ENCODE data around the gene ALDOB.

ALDOB gene

DNA sequence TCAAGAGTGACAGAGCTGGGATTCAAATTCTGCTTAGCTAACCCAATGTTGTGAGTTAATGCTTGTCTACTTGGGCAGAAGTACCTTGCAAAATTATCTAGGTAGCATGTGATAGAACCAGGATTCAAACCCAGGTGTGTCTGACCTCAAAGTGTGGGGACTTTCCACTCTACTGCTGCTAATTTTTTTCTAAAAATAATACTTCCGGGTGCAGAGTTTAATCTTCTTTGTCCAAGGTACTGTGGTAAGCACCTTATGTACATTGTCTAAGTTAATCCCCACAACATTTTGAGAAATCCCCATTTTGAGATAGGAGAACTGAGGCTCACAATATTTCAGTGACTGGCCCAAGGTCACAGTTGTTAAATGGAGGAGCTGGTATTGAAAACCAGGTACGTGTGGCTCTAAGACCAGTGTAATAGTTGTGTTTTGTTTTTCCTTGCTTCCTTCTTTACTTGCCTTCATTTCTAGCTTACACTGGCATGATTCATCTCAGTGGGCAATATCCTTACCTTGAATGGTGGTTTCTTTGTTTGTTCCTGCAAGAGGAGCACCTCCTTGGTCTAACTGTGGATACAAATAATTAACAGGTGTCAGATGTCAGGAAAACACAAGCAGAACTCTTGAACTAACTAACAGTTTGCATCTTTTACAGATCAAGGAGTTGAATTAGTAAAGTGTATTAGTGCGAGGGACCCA, 7.5 kb downstream of the ALDOB start:
- Histone ChIP-seq H3K27ac (ENCODE audit: low read depth, low read length, severe bottlenecking) (no peak overlapping the region), H3K4me1 (ENCODE audit: control insufficient read depth, insufficient read depth, low read length, poor library complexity, severe bottlenecking) (no peaks in the 10 kb centered on the region), H3K9me3 (ENCODE audit: control insufficient read depth, low read length) (no peaks in the 10 kb centered on the region), H3K4me3 (ENCODE audit: extremely low read depth, insufficient read depth, low read length, poor library complexity, severe bottlenecking) (no peak overlapping the region), H3K36me3 (ENCODE audit: control insufficient read depth, insufficient read depth, low read length) (no peaks in the 10 kb centered on the region)
- WGBS, 2 experiments (ENCODE audit: insufficient coverage in 2 of 2): 100% methylated on average over 1 of the region's 3 CpGs; no CpG with 5 or more reads in 1 of the 2 experiments

DNA sequence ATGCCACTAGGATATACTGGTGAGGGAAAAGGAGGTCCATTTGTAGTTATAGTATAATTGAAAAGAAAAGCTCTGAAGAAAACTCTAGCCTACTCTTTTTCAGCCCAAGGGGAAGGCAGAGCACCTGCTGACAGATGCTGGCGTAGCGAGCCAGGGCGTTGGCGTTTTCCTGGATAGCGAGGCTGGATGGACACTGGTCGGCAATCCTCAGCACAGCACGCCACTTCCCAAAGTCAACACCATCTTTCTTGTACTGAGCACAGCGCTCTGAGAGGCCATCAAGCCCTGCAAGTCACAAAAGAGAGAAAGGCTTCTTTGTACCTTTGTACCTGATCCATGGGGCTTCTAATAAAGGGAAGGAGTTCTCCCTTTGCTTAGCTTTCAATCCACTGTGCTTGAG, 8.2 kb downstream of the ALDOB start:
- H3K36me3 ChIP-seq (ENCODE audit: control insufficient read depth, insufficient read depth, low read length): no peaks in the 10 kb centered on the region
- H3K27ac ChIP-seq (ENCODE audit: low read depth, low read length, severe bottlenecking): no peak overlapping the region
- 85 to 87% methylated on average over 6 to 8 of the region's 8 CpGs for WGBS, 2 experiments (ENCODE audit: insufficient coverage in 2 of 2)

DNA sequence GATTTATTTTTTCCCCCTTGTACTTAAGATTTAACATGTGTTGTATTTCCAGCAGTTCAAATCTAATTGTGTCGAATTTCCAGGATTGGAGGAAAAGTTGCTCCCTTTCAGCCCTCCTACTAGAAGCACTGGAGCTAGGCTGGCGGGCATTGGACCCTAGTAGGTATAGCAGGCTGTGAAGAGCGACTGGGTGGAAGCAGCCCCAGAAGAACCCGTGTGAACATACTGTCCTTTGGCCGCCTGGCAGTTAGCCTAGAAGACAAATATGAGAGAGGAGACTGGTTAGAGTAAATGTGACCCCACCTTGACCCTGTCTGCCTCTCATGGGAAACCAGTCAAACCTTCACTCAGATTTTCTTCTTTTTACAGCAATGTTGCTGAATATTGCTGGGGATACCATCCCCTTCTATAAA, 13.9 kb downstream of the ALDOB start:
- WGBS, 2 experiments (ENCODE audit: insufficient coverage in 2 of 2): 88 to 100% methylated on average over 3 of the region's 5 CpGs
- Histone ChIP-seq H3K4me3 (ENCODE audit: extremely low read depth, insufficient read depth, low read length, poor library complexity, severe bottlenecking) (no peak overlapping the region), H3K9me3 (ENCODE audit: control insufficient read depth, low read length) (no peaks in the 10 kb centered on the region), H3K27ac (ENCODE audit: low read depth, low read length, severe bottlenecking) (no peak overlapping the region), H3K4me1 (ENCODE audit: control insufficient read depth, insufficient read depth, low read length, poor library complexity, severe bottlenecking) (no peaks in the 10 kb centered on the region), H3K36me3 (ENCODE audit: control insufficient read depth, insufficient read depth, low read length) (no peaks in the 10 kb centered on the region)

More for the DNA sequence above, 8.2 kb downstream of the ALDOB start:
- Histone ChIP-seq H3K9me3 (ENCODE audit: control insufficient read depth, low read length) (no peaks in the 10 kb centered on the region), H3K4me3 (ENCODE audit: extremely low read depth, insufficient read depth, low read length, poor library complexity, severe bottlenecking) (no peak overlapping the region), H3K4me1 (ENCODE audit: control insufficient read depth, insufficient read depth, low read length, poor library complexity, severe bottlenecking) (no peaks in the 10 kb centered on the region)

DNA sequence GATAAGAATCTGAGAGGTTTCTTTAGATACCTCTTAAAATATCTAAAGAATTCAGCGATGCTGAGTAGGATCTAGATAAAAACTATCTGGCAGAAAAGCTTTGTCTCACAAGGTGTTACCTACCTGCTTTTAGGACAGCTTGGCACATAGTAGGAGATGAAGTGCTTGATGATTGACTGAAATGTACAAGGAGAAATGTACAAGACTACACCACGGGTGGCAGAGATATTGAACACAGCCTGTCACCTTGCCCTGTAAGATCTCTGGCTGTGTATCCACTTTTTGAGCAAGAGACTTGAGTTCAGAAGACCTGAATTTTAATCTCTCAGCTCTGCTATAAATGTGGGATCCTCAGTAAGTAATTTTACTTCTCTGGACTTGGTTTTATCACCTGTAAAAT, 15.7 kb downstream of the ALDOB start:
- Histone ChIP-seq H3K9me3 (ENCODE audit: control insufficient read depth, low read length) (no peaks in the 10 kb centered on the region), H3K36me3 (ENCODE audit: control insufficient read depth, insufficient read depth, low read length) (no peaks in the 10 kb centered on the region), H3K4me1 (ENCODE audit: control insufficient read depth, insufficient read depth, low read length, poor library complexity, severe bottlenecking) (no peaks in the 10 kb centered on the region), H3K4me3 (ENCODE audit: extremely low read depth, insufficient read depth, low read length, poor library complexity, severe bottlenecking) (no peak overlapping the region), H3K27ac (ENCODE audit: low read depth, low read length, severe bottlenecking) (no peak overlapping the region)
- WGBS, 2 experiments (ENCODE audit: insufficient coverage in 2 of 2): 89 to 100% methylated on average over 1 to 2 of the region's 2 CpGs

DNA sequence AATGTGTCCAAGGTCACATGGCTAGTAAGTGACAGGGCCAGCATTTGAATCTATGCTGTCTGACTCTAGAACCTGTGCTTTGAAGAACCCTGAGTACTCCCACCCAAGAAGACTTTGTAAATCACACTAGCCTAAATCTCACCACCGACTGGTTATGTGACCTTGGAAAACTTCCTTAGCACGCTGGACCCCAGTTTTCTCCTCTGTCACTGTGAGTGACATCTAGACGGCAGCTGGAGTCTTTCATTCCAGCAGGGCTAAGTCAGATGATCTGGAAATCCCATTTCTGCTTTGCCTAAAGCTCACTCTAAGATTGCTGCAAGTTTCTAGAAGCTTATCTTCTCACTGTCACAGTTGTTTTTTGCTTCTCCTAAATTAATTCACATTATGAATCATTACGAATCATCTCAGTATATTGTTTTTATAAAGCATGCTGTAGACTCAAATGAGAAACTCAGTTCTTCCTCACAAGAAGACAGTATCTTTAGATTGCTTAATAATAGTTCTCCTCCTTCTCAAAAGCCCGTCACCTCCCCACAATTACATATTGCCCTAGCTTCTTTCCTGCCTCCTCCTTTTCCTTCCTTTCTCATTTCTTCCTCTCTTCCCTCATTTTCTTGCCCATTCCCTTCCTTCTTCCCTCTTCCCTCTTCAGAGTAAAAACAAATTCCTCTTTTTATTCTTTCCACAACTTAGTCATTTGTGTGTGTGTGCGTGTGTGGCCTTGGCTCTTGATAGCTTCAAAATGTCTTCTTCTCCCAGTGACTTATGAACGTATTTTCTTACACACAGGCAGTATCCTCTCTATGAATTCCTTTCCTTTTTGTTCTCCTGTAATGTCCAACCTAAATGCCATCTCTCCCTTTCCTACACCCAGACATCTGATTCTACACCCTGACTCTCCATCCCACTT, 16.8 kb downstream of the ALDOB start:
- Histone ChIP-seq H3K4me3 (ENCODE audit: extremely low read depth, insufficient read depth, low read length, poor library complexity, severe bottlenecking) (no peak overlapping the region), H3K9me3 (ENCODE audit: control insufficient read depth, low read length) (peaks cover under 1% of the 10 kb centered on the region), H3K36me3 (ENCODE audit: control insufficient read depth, insufficient read depth, low read length) (no peaks in the 10 kb centered on the region), H3K4me1 (ENCODE audit: control insufficient read depth, insufficient read depth, low read length, poor library complexity, severe bottlenecking) (no peaks in the 10 kb centered on the region), H3K27ac (ENCODE audit: low read depth, low read length, severe bottlenecking) (no peak overlapping the region)
- WGBS, 2 experiments (ENCODE audit: insufficient coverage in 2 of 2): 92% methylated on average over 5 to 6 of the region's 7 CpGs

DNA sequence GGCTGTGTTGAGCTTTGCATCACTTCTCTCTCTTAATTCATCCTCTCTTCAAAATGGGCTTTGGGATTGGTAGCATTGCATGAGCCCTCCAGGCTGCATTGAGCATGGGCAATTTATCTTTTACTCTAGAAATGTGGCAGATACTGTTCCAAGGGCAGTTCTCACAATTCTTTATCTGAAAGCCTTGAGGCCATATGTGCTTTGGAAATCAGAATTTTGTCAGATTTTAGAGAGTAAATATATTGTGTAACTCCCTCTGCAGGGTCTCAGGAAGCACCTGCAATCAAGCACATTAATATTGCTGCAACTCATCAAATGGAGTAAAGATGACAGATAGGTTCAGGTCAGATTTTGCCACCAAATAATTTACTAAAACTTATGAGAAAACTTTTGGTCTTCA, 17.6 kb downstream of the ALDOB start:
- Histone ChIP-seq H3K9me3 (ENCODE audit: control insufficient read depth, low read length) (peaks cover 5% of the 10 kb centered on the region), H3K4me3 (ENCODE audit: extremely low read depth, insufficient read depth, low read length, poor library complexity, severe bottlenecking) (no peak overlapping the region), H3K36me3 (ENCODE audit: control insufficient read depth, insufficient read depth, low read length) (no peaks in the 10 kb centered on the region), H3K4me1 (ENCODE audit: control insufficient read depth, insufficient read depth, low read length, poor library complexity, severe bottlenecking) (no peaks in the 10 kb centered on the region), H3K27ac (ENCODE audit: low read depth, low read length, severe bottlenecking) (no peak overlapping the region)

DNA sequence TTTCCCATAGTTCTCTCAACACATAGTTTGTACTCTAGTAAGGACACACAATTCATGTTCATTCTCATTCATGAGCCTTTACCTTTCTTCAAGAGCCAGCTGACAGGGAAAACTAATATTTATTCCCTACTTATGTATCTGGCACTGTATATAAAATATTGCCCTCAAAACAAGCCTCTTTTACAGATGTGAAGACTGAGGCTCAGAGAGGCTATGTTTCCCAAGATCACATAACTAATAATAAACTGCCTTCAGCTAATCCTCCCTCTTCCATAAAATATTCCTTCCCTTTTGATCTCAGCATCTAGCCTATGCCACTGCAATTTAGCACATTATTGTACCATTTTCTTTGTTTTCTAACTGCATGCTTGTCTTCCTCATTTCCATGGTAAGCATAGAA, 18.2 kb downstream of the ALDOB start:
- Histone ChIP-seq H3K9me3 (ENCODE audit: control insufficient read depth, low read length) (peaks cover 6% of the 10 kb centered on the region), H3K27ac (ENCODE audit: low read depth, low read length, severe bottlenecking) (no peak overlapping the region), H3K36me3 (ENCODE audit: control insufficient read depth, insufficient read depth, low read length) (no peaks in the 10 kb centered on the region), H3K4me1 (ENCODE audit: control insufficient read depth, insufficient read depth, low read length, poor library complexity, severe bottlenecking) (no peaks in the 10 kb centered on the region), H3K4me3 (ENCODE audit: extremely low read depth, insufficient read depth, low read length, poor library complexity, severe bottlenecking) (no peak overlapping the region)

DNA sequence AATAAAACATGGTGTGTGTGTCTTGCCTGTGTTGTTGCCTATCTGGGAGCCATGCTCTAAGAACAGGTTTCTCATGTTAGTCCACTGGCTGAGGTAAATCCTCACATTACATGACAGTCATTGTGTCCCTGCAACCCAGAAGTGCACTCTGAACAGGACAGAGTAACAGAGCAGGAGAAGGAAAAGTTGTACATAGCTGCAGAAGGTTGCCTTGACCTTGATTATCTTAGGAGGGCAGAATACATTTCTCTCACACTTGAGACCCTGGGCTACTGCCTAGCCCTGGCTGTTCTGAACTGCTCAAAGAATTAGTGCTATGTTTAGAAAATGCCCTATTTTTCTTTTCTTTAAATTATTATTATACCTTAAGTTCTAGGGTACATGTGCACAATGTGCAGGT, 20.0 kb downstream of the ALDOB start:
- Histone ChIP-seq H3K4me1 (ENCODE audit: control insufficient read depth, insufficient read depth, low read length, poor library complexity, severe bottlenecking) (no peaks in the 10 kb centered on the region), H3K4me3 (ENCODE audit: extremely low read depth, insufficient read depth, low read length, poor library complexity, severe bottlenecking) (no peak overlapping the region), H3K36me3 (ENCODE audit: control insufficient read depth, insufficient read depth, low read length) (peaks cover 4% of the 10 kb centered on the region), H3K9me3 (ENCODE audit: control insufficient read depth, low read length) (peaks cover 14% of the 10 kb centered on the region), H3K27ac (ENCODE audit: low read depth, low read length, severe bottlenecking) (no peak overlapping the region)

DNA sequence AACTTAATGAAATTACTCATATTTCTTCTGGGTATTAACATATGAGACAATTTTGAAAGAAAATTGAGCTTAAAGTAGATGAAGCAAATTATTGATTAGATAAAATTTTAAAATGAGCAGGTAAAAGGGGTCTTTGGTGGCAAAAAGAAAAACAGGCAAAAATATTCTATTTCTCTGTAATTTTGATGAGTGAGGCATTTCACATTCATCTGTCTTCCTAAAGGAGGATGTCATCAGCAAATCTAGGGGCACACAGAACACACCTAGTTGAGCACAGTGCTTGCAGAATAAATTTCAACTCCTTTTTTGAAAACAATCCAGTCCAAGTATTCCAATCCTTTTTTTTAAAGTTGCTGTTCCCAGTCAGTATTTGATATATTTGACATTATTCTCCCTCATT, 20.7 kb downstream of the ALDOB start:
- Histone ChIP-seq H3K27ac (ENCODE audit: low read depth, low read length, severe bottlenecking) (no peak overlapping the region), H3K9me3 (ENCODE audit: control insufficient read depth, low read length) (peaks cover 21% of the 10 kb centered on the region), H3K4me3 (ENCODE audit: extremely low read depth, insufficient read depth, low read length, poor library complexity, severe bottlenecking) (no peak overlapping the region), H3K36me3 (ENCODE audit: control insufficient read depth, insufficient read depth, low read length) (peaks cover 10% of the 10 kb centered on the region), H3K4me1 (ENCODE audit: control insufficient read depth, insufficient read depth, low read length, poor library complexity, severe bottlenecking) (no peaks in the 10 kb centered on the region)

DNA sequence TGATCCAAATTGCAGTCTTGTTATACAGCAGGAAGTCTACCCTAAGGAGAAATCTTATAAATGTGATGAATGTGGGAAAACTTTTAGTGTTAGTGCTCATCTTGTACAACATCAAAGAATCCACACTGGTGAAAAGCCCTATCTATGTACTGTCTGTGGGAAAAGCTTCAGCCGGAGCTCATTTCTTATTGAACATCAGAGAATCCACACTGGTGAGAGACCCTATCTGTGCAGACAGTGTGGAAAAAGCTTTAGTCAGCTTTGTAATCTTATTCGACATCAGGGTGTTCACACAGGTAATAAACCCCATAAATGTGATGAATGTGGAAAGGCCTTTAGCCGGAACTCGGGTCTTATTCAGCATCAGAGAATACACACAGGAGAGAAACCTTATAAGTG, 26.5 kb downstream of the ALDOB start:
- H3K36me3 ChIP-seq (ENCODE audit: control insufficient read depth, insufficient read depth, low read length): peaks cover 62% of the 10 kb centered on the region
- H3K27ac ChIP-seq (ENCODE audit: low read depth, low read length, severe bottlenecking): no peak overlapping the region
- no peak overlapping the region for H3K4me3 ChIP-seq (ENCODE audit: extremely low read depth, insufficient read depth, low read length, poor library complexity, severe bottlenecking)
- no peaks in the 10 kb centered on the region for H3K4me1 ChIP-seq (ENCODE audit: control insufficient read depth, insufficient read depth, low read length, poor library complexity, severe bottlenecking)
- peaks cover 72% of the 10 kb centered on the region for H3K9me3 ChIP-seq (ENCODE audit: control insufficient read depth, low read length)
- WGBS, 2 experiments (ENCODE audit: insufficient coverage in 2 of 2): 93 to 100% methylated on average over 1 to 3 of the region's 4 CpGs

DNA sequence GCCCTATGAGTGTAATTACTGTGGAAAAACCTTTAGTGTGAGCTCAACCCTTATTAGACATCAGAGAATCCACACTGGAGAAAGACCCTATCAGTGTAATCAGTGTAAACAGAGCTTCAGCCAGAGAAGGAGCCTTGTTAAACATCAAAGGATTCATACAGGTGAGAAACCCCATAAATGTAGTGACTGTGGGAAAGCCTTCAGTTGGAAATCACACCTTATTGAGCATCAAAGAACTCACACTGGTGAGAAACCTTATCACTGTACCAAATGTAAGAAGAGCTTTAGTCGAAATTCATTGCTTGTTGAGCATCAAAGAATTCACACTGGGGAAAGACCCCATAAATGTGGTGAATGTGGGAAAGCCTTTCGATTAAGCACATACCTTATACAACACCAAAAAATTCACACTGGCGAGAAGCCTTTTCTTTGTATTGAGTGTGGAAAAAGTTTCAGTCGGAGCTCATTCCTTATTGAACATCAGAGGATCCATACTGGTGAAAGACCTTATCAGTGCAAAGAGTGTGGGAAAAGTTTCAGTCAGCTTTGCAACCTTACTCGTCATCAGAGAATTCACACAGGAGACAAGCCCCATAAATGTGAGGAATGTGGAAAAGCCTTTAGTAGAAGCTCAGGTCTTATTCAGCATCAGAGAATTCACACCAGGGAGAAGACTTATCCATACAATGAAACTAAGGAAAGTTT, 27.0 kb downstream of the ALDOB start:
- 88% methylated on average over 2 of the region's 5 CpGs; no CpG with 5 or more reads in 1 of the 2 experiments for WGBS, 2 experiments (ENCODE audit: insufficient coverage in 2 of 2)
- Histone ChIP-seq H3K9me3 (ENCODE audit: control insufficient read depth, low read length) (peaks cover 74% of the 10 kb centered on the region), H3K4me3 (ENCODE audit: extremely low read depth, insufficient read depth, low read length, poor library complexity, severe bottlenecking) (no peak overlapping the region), H3K27ac (ENCODE audit: low read depth, low read length, severe bottlenecking) (no peak overlapping the region), H3K4me1 (ENCODE audit: control insufficient read depth, insufficient read depth, low read length, poor library complexity, severe bottlenecking) (no peaks in the 10 kb centered on the region), H3K36me3 (ENCODE audit: control insufficient read depth, insufficient read depth, low read length) (peaks cover 68% of the 10 kb centered on the region)
